HepG2 (cell line): ENCODE measurements around the gene ANKRD27. TPM values are rescaled to one million over a fixed set of nuclear protein-coding genes. Genes with fewer than 3 reads are reported as not detected.

Source experiments
- ARNTL ChIP-seq: sonication (generic); formaldehyde crosslinking; IDR thresholded peaks from 2 replicates; pipeline ENCODE4 v1.4.0; 2020; ENCODE audit warnings: mild to moderate bottlenecking, missing genetic modification reagents
- BORCS8-MEF2B ChIP-seq: sonication (generic); formaldehyde crosslinking; IDR thresholded peaks from 2 replicates; pipeline ENCODE4 v1.8.0; 2022; ENCODE audit warnings: mild to moderate bottlenecking, missing genetic modification reagents
- HOXD1 ChIP-seq: sonication (generic); formaldehyde crosslinking; IDR thresholded peaks from 2 replicates; pipeline ENCODE4 v1.5.0; 2020; ENCODE audit warnings: missing genetic modification reagents
- IRF1 ChIP-seq: sonication (generic); formaldehyde crosslinking; IDR thresholded peaks from 2 replicates; pipeline ENCODE4 v1.4.0; 2020; ENCODE audit warnings: low read depth, mild to moderate bottlenecking, missing genetic modification reagents
- KAT8 ChIP-seq: IDR thresholded peaks from 2 replicates; pipeline ENCODE4 v1.6.1; 2016; ENCODE audit warnings: missing genetic modification reagents, missing compliant biosample characterization
- KDM2A ChIP-seq: sonication (generic); formaldehyde crosslinking; IDR thresholded peaks from 2 replicates; pipeline ENCODE4 v1.4.0; 2020; ENCODE audit warnings: low read depth, missing genetic modification reagents, borderline replicate concordance
- NBN ChIP-seq: fragments of 450-650 bp; conservative IDR thresholded peaks from 2 replicates; pipeline ENCODE4 v1.6.1; 2017
- NR2F2 ChIP-seq: IDR thresholded peaks from 2 replicates; pipeline ENCODE4 v1.6.1; 2012; ENCODE audit warnings: low read depth, inconsistent platforms, borderline replicate concordance
- PAF1 ChIP-seq: IDR thresholded peaks from 2 replicates; pipeline ENCODE4 v1.6.1; 2016; ENCODE audit warnings: missing genetic modification reagents, missing compliant biosample characterization
- POLR2AphosphoS5 ChIP-seq: IDR thresholded peaks from 2 replicates; pipeline ENCODE4 v1.6.1; 2012; ENCODE audit warnings: low read depth, low read length
- YY1 ChIP-seq: IDR thresholded peaks from 2 replicates; pipeline ENCODE4 v1.6.1; 2011; ENCODE audit warnings: low read length, low read depth, moderate library complexity, mild to moderate bottlenecking; ENCODE audit not compliant: insufficient read depth, insufficient replicate concordance
- ZKSCAN5 ChIP-seq: sonication (generic); formaldehyde crosslinking; IDR thresholded peaks from 2 replicates; pipeline ENCODE4 v1.5.1; 2020; ENCODE audit warnings: mild to moderate bottlenecking, missing genetic modification reagents
- ZNF746 ChIP-seq: sonication (generic); formaldehyde crosslinking; IDR thresholded peaks from 2 replicates; pipeline ENCODE4 v1.8.0; 2022; ENCODE audit warnings: mild to moderate bottlenecking, missing genetic modification reagents
- ZNF75D ChIP-seq: sonication (generic); formaldehyde crosslinking; IDR thresholded peaks from 2 replicates; pipeline ENCODE4 v1.8.1; 2023; ENCODE audit warnings: missing genetic modification reagents, mild to moderate bottlenecking, borderline replicate concordance
- ZNF768 ChIP-seq: sonication (generic); formaldehyde crosslinking; IDR thresholded peaks from 2 replicates; pipeline ENCODE4 v1.4.0; 2020; ENCODE audit warnings: missing genetic modification reagents
- ZNF776 ChIP-seq: sonication (generic); formaldehyde crosslinking; IDR thresholded peaks from 2 replicates; pipeline ENCODE4 v1.4.0; 2020; ENCODE audit warnings: mild to moderate bottlenecking, missing genetic modification reagents
- polyA plus RNA-seq, 8 experiments: library from polyadenylated mRNA; depleted of rRNA in 3 of 8; stranded (reverse) in 7 of 8; unstranded in 1 of 8; fragments of >200 nt; fragmentation: Illumina TruSeq in 4 of 8; extraction: Trizol in 4 of 8; gene quantifications; 2 replicates each; pipeline versions ENCODE4 v1.2.1 to v1.2.3, GENCODE V29; 2011 to 2016; ENCODE audit warnings: low read depth in 4 of 8, missing spikeins in 1 of 8, mixed read lengths in 1 of 8; ENCODE audit not compliant: insufficient read depth in 1 of 8
- total RNA-seq, 5 experiments: library from RNA; depleted of rRNA; stranded (reverse); fragments of >200 nt; fragmentation: Illumina TruSeq; extraction: Trizol; gene quantifications; 2 replicates each; pipeline ENCODE4 v1.2.3, GENCODE V29; 2016; ENCODE audit warnings: low read depth in 1 of 5
- TF ChIP-seq, protein P1 (sequence below): IDR thresholded peaks from 2 replicates; pipeline ENCODE4 v1.6.1; 2016; ENCODE audit warnings: low read depth
- TF ChIP-seq, protein P2 (sequence below): sonication (generic); formaldehyde crosslinking; IDR thresholded peaks from 2 replicates; pipeline ENCODE4 v1.4.0; 2020; ENCODE audit warnings: missing genetic modification reagents
- TF ChIP-seq, protein P3 (sequence below): sonication (generic); formaldehyde crosslinking; IDR thresholded peaks from 2 replicates; pipeline ENCODE4 v1.5.1; 2020; ENCODE audit warnings: missing genetic modification reagents, mild to moderate bottlenecking, borderline replicate concordance
- TF ChIP-seq, protein P4 (sequence below): sonication (generic); formaldehyde crosslinking; IDR thresholded peaks from 2 replicates; pipeline ENCODE4 v1.4.0; 2020; ENCODE audit warnings: mild to moderate bottlenecking, missing genetic modification reagents, borderline replicate concordance

The ANKRD27 gene
- total and polyA plus RNA-seq, 2 of the 13 experiments (the other 11 are each of a cell fraction or from before 2014, with no cell fraction given): 22.2 to 23.7 TPM

- TF ChIP-seq ZNF746 (CRISPR knock-in tag) (0 out of 2 replicates have a peak, but pooled peaks have one; percentile 15), HOXD1 (CRISPR knock-in tag) (no peak), KAT8 (no peak), IRF1 (CRISPR knock-in tag) (no peak), NR2F2 (no peak), ZKSCAN5 (CRISPR knock-in tag) (no peak), ZNF768 (CRISPR knock-in tag) (0 out of 2 replicates have a peak, but pooled peaks have one; percentile 5), YY1 (peak; percentile 88), ARNTL (peak; percentile 60; the same call in 1 of the 2 replicates), BORCS8-MEF2B (no peak), NBN (no peak), KDM2A (peak; percentile 24; the same call in 1 of the 2 replicates), PAF1 (CRISPR knock-in tag) (no peak), ZNF776 (peak; percentile 79), POLR2AphosphoS5 (peak; percentile 84), ZNF75D (no peak)
- TF ChIP-seq, protein P1, sequence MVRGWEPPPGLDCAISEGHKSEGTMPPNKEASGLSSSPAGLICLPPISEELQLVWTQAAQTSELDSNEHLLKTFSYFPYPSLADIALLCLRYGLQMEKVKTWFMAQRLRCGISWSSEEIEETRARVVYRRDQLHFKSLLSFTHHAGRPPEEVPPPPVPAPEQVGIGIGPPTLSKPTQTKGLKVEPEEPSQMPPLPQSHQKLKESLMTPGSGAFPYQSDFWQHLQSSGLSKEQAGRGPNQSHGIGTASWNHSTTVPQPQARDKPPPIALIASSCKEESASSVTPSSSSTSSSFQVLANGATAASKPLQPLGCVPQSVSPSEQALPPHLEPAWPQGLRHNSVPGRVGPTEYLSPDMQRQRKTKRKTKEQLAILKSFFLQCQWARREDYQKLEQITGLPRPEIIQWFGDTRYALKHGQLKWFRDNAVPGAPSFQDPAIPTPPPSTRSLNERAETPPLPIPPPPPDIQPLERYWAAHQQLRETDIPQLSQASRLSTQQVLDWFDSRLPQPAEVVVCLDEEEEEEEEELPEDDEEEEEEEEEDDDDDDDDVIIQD (CRISPR knock-in tag): no peak; the same call in 1 of the 2 replicates
- TF ChIP-seq, protein P2, sequence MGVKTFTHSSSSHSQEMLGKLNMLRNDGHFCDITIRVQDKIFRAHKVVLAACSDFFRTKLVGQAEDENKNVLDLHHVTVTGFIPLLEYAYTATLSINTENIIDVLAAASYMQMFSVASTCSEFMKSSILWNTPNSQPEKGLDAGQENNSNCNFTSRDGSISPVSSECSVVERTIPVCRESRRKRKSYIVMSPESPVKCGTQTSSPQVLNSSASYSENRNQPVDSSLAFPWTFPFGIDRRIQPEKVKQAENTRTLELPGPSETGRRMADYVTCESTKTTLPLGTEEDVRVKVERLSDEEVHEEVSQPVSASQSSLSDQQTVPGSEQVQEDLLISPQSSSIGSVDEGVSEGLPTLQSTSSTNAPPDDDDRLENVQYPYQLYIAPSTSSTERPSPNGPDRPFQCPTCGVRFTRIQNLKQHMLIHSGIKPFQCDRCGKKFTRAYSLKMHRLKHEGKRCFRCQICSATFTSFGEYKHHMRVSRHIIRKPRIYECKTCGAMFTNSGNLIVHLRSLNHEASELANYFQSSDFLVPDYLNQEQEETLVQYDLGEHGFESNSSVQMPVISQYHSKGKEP (CRISPR knock-in tag): no peak
- TF ChIP-seq, protein P3, sequence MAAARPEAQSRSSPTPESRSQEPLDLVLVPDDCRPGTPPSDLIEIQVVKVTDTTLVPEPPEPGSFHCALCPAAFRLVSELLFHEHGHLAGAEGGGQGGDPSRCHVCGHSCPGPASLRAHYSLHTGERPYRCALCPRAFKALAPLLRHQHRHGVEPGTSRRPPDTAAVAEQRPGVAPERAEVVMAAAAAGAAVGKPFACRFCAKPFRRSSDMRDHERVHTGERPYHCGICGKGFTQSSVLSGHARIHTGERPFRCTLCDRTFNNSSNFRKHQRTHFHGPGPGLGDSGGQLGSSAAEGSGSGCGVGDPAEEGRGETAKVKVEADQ (CRISPR knock-in tag): 0 out of 2 replicates have a peak, but pooled peaks have one; percentile 16
- TF ChIP-seq, protein P4, sequence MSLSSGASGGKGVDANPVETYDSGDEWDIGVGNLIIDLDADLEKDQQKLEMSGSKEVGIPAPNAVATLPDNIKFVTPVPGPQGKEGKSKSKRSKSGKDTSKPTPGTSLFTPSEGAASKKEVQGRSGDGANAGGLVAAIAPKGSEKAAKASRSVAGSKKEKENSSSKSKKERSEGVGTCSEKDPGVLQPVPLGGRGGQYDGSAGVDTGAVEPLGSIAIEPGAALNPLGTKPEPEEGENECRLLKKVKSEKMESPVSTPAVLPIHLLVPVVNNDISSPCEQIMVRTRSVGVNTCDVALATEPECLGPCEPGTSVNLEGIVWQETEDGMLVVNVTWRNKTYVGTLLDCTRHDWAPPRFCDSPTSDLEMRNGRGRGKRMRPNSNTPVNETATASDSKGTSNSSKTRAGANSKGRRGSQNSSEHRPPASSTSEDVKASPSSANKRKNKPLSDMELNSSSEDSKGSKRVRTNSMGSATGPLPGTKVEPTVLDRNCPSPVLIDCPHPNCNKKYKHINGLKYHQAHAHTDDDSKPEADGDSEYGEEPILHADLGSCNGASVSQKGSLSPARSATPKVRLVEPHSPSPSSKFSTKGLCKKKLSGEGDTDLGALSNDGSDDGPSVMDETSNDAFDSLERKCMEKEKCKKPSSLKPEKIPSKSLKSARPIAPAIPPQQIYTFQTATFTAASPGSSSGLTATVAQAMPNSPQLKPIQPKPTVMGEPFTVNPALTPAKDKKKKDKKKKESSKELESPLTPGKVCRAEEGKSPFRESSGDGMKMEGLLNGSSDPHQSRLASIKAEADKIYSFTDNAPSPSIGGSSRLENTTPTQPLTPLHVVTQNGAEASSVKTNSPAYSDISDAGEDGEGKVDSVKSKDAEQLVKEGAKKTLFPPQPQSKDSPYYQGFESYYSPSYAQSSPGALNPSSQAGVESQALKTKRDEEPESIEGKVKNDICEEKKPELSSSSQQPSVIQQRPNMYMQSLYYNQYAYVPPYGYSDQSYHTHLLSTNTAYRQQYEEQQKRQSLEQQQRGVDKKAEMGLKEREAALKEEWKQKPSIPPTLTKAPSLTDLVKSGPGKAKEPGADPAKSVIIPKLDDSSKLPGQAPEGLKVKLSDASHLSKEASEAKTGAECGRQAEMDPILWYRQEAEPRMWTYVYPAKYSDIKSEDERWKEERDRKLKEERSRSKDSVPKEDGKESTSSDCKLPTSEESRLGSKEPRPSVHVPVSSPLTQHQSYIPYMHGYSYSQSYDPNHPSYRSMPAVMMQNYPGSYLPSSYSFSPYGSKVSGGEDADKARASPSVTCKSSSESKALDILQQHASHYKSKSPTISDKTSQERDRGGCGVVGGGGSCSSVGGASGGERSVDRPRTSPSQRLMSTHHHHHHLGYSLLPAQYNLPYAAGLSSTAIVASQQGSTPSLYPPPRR (CRISPR knock-in tag): no peak
Observed at GRCh38 chr19:32580901-32581704, 93.9 kb downstream of the ANKRD27 start, which contains the start of gene PDCD5 (continued).
